GM10847 (cell line): ENCODE data around the gene GRIK5.

Experiments used
- POLR2A ChIP-seq: IDR thresholded peaks from 2 replicates; pipeline ENCODE4 v1.6.1; 2011; ENCODE audit not compliant: insufficient read length; ENCODE audit errors: extremely low read depth

The GRIK5 gene

DNA sequence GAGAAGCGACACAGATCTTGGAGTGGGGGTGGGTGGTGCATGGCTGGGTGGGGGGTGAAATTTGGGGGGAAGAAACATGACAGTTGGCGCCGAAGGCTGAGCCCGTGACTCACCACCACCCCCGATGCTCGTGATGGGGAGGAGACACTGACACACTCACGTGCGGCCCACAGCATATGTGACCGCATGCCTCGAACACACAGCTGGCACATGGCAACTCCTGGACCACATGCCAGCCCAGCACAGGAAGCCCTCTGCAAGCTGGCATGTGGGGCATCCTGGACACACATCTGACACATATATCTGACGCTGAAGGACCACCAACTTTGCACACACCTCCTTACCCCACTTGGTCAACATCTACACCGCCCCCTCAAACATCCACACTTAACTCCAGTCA lies 1.2 kb upstream of the GRIK5 start:
- TF ChIP-seq POLR2A: no peak

DNA sequence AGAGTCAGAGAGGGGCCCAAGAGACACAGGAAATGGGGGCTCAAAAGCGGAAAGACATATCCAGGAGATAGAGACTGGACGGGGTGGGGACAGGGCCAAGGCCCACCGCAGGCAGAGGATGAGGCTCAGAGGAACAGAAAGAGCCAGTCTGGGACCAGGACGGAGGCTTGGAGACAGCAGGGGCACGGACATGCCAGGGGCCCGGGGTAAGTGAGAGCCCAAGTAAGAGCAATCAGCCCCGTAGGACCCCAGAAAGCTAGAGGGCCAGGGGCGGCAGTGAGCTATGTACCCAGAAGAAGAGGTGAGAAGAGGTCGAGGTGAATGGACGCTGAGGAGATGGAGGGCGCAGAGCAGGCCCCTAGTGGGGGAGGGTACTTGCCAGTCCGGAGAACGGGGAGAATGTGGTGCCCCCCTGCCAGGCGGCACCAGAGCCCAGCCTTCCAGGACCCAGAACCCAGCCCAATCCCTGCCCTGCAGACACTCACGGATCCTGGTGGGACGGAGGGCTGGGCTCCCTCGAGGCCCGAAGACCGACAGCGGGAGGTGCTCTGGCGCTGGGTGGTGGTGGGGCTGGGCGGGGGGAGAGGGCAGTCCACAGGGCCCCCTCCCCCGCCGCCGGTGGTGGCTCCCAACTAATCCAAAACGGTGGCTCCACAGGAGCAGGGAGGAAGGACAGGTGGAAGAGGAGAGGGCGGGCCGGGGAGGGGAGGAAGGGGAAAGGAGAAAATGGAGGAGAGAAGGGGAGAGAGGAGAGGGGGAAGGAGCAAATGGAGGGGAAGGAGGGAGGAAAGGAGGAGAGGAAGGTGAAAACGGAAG lies 1.0 kb downstream of the GRIK5 start:
- TF ChIP-seq POLR2A: no peak

DNA sequence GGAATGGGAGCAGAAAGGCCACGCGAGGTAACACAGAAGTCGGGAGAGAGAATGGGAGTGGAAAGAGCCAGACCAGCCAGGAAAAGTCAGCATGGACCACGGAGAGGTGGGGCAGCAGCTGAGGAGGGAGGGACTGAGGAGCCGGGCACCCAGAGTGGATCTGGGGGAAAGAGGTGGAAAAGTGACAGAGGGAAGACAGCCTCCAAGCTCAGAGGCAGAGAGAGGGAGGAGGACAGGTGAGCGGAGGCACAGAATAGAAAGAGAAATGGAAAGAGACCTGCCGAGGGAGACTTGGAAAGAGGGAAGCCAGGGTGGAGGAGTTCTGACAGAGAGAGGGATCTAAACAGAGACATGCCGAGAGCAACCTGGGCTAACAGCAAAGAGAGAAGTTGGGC lies 1.6 kb downstream of the GRIK5 start:
- no peak for TF ChIP-seq POLR2A

DNA sequence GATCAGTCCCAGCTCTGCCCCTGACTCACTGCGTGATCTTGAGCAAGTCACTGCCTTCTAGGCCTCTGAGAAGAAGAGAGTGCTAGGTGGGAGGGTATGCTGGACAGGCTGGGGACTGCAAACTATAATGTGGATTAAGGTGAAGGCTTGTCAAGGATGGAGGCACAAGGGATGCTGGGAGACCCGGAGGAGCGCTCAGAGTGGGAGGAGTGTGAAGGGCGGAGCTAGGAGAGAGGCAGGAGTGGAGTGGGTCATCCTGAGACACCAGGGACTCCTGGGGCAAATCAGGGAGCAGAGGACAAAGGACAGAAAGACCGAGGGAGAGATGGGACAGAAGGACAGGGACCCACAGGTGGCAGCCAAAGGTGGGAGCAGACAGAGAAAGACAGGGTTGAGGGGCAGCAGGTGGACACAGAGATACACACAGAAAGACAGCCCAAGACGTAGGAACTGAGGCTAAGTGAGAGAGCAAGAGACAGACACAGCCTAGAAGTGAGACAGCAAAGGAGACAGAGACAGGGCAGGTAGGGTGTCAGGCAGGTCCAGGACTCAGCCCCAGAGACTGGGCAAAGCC lies 2.6 kb downstream of the GRIK5 start:
- TF ChIP-seq POLR2A: no peak

DNA sequence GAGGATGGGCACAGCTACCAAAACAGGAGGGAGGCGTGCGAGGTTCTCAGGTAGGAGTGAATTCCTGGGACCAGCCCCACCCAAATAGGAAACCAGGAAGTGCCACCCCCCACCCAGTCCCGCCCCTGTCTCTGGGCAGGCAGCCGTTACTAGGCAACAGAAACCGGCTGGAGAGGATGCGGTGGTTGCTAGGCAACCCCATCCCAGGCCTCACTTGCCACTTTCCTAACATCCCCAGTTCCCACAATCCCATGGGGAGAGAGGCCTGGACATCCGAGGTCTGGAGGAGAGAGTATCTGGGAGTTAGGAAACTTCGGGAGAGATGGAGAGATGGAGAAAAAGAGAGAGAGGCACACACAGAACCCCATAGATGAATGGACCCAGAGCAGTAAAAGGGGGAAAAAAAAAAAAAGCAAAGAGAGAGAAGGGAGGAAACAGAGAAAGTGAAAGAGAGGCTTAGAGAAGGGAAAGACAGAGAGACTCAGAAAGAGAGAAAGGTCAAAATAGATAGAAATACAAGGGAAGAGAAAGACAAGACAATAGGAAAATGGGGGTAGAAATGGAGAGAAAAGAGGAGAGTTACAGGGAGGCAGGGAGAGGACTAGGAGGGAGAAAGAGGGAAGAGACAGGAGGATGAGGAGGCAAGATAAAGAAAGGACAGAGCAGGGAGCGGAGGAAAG lies 3.8 kb downstream of the GRIK5 start:
- TF ChIP-seq POLR2A: no peak

DNA sequence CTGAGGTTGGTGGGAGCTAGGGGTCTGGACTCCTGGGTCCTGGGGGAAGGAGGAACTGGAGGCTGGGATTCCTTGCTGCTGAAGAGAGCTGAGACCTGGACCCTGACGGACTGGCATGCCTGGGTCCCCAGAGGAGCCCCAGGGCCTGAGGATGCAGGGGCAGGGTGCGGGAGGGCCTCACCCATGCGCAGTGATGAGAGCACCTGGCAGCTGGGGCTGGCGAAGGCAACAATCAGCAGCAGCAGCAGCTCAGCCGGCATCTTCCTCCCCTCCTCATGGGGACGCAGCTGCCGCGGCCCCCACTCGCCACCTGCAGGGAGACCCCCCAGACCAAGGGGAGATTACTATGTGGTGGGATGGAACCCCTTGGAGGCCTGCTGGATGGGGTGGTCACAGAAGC lies 4.5 kb downstream of the GRIK5 start:
- no peak for TF ChIP-seq POLR2A

DNA sequence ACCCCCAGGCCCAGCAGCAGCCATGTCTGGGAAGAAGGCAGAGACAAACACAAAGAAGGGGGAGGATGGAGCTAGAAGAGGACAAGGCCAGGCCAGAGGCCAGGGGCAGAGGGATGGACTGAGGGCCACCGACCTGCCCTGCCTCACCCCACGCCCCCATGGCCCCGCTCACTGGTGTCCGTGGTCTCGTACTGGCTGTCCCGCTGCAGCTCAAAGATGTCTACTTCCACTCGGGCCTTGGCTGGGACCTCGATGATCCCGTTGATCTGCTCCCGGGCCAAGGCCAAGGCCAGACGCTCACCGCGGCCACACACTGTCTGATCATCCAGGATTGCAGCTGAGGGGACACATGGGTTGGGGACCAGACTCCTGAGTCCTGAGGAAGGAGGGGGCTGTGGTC lies 5.0 kb downstream of the GRIK5 start:
- TF ChIP-seq POLR2A: no peak

DNA sequence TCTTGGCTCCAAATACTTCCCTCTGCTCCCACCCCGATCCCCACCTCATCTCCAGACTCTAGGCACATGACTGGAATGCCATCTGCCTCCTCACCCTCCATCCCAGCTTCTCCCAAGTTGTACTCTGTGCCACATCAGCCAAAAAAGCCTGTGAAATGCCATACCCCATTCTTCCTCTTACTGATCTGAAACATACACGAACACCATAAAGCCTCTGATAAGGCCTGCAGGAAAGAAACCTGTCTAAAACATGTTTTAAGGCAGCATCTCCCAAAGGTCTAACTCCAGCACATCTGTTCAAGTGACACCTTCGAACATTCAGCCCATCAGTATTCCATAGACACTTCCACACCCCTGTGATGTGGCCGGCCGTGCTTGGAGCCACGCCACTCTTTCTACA lies 5.6 kb downstream of the GRIK5 start:
- TF ChIP-seq POLR2A: no peak

DNA sequence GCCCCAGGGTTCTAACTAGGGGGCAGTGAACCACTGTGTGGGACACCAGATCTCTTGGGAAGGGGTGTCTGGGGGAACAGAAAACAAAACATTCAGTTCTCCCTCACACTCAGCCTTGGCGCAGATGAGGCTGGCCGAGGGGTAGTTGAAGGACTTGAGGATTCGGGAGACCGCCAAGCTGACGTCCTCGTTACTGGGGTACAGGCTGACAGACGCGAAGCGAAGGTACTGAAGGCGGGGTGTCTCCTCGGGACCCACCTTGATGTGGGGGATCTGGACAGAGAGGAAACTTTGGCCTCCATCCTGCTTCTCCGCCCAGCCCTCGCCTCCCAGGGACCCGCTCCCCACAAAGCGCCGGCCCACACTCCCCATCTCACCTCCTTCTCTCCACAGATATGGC lies 7.6 kb downstream of the GRIK5 start:
- no peak for TF ChIP-seq POLR2A

DNA sequence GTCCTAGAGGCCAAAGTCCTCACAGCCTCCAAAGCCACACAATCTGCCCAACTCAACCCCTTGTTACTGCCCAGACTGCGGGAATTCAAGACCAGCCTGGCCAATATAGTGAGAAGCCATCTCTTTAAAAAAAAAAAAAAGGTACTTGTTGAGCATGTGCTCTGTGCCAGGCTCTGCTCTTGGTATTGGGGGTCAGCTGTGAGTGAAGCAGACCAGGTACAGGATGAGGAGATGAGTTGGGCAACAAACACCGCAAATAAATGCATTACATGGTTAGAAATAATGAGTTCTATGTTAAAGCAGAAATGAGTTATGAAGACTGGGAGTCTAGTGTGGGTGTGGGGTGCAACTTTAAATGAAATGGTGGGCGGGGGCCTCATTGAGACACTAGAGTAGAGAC lies 9.9 kb downstream of the GRIK5 start:
- TF ChIP-seq POLR2A: no peak

DNA sequence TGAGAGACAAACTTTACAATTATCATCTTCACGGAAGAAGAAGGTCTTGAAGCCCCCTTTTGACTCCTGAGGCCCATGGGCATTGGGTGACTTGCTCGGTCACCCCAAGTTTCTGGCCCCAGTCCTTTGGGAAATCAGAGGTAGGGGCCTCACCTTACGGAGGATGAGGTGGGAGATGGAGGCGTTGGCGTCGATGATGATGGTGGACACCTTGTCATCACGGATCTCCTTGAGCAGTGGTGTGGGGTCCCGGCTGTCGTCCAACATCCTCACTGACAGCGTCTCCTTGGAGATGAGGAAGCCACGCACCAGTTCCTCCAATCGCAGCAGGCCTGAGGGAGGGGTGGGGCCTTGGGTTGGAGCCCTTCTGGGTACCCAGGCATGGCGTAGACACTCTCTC lies 10.8 kb downstream of the GRIK5 start:
- TF ChIP-seq POLR2A: no peak

DNA sequence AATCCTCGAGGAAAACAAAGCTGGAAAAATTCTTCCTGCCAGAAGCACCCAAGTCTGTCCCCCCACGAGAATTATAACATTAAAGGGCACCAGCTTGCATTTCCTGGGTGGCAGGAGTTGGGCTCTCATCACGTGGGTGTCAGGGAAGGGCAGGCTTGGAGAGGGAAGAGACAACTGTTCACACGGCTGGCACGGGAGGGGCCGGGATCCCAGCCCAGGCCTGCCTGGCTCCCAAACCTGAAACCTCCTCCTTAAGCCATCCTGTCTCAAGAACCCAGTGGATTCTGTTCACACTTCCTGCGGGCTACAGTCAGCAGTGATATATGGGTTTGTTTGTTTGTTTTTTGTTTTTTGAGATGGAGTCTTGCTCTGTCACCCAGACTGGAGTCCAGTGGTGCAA lies 12.2 kb downstream of the GRIK5 start:
- no peak for TF ChIP-seq POLR2A

DNA sequence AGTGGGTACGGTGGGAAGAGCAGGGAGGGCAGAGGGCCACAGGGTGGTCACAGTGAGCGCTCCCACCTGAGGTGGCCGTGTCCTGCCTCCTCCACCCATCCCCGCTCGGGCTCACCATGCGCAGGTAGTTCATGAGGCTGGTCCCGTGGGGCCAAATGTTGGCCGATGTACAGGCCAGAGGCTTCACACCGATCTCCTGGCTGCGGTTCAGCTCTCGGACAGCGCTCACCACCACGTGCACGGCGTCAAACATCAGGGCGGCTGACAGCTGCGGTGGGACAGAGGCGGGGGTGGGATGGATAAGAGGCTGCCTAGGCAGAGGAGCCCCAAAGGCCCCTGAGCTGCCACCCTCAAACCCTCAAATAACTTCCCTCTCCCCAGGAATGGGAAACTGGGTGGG lies 15.8 kb downstream of the GRIK5 start:
- no peak for TF ChIP-seq POLR2A

DNA sequence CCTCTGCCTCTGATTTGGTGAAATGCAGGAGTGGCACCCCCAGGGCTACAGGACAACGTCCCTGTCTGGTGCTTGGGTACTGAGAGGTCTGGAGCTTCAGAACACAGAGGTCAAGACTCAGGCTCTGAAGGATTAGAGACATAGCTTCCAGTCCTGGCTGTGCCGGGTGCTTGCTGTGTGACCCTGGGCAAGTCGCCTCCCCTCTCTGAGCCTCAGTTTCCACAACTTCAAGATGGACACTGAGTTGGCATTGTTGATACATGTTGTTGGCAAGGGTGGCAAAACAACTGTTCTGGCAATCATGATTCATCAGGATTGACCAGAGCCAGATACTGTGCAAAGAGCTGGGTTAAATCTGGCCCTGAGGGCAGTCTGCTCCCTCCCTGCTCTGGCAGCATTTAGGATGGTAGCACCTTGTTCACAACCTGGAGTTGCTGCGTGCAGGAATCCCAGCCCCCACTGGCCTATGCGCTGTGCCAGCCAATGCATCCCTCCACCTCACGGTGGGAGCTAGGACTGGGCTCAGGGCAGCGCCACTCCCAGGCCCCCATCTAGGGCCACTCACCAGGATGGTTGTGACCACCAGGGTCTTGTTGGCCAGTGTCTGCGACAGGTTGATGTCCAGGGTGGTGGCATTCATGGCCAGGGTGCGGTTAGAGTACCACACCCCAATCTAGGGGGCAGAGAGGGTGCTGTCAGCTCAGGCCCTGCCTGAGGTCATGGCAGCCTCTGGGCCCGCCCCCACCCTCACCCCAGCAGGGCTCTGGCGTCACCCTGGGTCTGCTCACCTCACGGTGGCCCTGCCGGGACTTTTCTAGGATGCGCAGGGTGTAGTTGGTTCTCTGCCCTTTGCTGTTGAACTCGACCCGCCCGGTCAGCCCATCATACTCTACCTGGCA lies 16.7 kb downstream of the GRIK5 start:
- TF ChIP-seq POLR2A: no peak

DNA sequence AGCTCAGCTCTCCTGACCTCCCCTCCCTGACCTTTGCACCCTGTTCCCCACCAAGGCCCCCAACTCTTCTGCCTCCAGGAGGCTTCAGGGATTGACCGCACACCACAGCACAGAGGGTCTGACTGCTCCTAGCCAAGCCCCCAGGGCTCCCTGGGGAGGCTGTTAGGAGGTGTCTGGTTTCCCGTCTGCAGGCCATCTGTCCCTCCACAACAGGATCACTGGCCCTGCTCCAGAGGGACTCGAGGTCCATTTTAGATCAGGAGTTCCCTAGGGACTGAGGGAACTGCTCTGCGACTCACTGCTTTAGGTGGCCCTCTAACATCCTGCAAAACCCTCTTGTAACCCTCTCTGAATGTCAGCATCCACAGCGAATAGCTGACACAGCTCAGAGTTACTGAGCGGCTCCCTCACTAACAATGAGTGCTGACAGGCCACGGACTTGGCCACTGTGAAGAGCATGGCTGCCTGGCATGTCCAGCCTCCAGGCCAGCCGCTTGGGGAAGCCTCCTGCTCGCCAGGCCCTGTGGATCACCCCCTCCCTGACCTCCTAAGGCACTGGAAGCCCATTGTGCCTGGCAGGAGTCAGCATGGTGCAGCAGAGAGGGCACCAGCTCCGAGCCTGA lies 17.7 kb downstream of the GRIK5 start:
- TF ChIP-seq POLR2A: no peak
